NCI-H1694 treated with DMSO at 0.1 percent for 48 hours (cell line): ENCODE results near the gene SLC22A4.
A peak's percentile ranks its signal among the peaks of the same experiment; 100 is the strongest.

Experiments
- DNase-seq: peaks from one replicate; lab custom pipeline; 2025; lab: John Stamatoyannopoulos, UW

The SLC22A4 gene

GRCh38 chr5:132275367-132276220 lies 18.6 kb upstream of the SLC22A4 start:
- no peak for DNase-seq

GRCh38 chr5:132277256-132277655 lies 16.9 kb upstream of the SLC22A4 start:
- DNase-seq: no peak

DNA sequence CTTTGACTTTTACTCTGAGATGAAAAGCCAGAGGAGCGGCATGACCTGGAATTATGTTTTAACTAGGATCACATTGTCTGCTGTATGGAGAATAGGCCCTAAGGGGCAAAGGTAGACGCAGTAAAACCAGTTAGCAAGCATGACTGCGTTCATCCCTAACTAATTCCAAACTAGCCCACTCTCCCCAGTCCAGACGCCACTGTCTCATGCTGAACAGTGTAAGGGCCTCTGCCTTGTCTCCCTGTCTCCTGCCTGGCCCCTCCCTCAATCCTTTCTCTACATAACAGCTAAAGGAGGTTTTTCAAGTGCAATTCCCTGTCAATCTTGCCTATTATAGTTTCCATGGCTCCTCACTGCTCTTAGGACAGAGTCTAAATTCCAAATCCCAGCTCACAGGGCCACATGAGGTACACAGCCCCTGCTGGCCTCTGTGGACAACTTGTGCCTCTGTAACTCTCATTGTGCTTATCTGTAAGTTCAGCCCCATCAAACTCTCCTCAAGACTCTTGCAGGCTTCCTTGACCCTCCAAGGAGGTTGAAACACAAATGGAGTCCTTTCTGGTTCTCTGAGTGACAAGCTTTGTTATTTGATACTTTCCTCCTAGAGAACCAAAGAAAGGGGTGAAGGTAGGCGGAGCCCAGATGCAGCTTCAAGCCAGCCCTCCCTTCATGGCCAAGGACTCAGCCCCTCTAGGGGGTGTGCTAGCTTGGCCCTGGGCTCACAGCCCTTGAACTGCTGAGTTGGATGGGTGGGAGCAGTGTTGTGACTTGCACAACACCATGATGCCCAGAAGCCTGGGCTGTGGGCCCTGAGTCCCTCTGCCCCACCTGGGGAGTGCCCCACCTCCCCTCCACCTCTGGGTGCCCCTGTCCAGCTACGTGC lies 16.0 kb upstream of the SLC22A4 start:
- DNase-seq: no peak

GRCh38 chr5:132279801-132280200 lies 14.4 kb upstream of the SLC22A4 start:
- no peak for DNase-seq

GRCh38 chr5:132280371-132281240 lies 13.6 kb upstream of the SLC22A4 start:
- no peak for DNase-seq

DNA sequence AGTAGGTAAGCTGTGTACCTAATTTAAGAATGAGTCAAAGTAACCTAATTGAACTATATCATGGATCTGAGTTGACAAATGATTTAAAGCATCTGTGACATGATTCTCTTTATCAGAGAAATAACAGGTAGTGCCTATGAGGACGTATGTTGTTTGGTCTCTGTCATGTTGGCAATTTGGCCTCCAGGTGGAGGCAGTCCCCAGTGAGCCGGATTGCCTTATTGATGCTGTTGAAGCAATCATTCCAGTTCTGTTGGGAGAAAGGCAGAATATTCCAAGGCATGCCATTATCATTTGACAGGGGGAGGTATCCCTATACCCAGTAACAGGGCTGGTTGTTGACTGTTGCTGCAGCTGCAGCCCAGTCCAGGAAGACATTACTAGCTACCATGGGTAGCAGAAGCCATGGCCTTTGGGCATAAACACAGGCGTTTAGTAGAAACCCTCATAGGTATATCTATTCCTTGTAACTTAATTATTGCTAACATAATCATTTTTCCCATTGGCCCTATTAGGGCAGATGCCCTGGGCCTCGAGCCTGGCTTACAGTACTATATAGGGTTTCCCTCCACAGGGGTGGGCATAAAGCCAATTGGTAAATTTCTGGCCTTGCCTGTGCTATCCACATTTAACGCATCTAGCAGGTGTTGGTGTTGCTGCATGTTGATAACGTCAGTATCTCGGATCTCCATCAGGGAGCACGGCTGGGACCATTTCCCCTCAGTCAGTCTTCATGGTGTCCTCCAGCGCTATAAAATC lies 12.2 kb upstream of the SLC22A4 start:
- DNase-seq: no peak

DNA sequence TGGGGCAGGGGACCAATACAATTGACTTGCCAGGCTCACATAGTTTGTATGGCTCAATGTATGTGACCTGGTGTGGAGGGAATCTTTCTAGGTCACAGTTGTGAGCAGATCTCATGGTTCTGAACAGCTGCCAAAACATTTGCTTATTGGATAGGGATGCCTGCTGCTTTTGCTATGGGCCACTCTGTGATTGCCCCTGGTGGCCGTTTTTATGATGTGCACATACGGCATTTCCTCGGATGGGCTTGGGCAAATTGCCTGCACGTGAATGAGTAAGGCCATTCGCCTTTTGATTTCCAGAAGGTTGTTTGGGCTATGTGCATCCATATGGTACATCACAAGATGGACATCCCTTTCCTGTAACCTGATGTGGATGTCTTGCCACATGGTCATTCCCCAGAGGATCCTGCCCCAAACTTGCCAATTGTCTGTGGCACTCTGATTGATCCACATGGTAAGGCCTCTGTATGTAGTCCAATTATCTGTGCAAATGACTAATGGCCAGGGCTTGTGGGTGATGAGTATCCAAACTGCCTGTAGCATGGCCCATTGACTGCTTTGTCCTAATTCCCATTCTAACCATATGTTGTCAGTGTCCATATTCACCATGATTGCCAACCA lies 10.7 kb upstream of the SLC22A4 start:
- no peak for DNase-seq

DNA sequence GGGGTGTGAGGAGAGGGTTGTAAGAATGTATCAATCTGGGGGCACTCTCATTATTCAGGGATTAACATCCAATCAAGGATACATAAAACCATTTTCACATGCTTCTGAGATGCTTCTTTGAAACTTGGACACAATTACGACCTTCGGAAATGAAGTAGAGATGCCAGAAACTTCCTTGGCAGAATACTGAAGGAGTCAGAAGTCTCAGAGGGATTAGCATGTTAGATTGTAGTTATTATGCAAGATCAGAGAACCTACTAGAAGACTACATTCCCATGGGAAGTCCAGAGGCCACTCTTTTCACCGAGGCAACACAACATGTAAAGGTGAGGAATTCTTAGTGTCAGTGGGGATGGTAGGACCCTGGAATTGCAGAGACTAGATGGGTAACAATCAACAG lies 5.1 kb upstream of the SLC22A4 start:
- DNase-seq: no peak

- no peak for DNase-seq
These were observed 3.2 kb upstream of the SLC22A4 start for GRCh38 chr5:132291026-132291425.

DNA sequence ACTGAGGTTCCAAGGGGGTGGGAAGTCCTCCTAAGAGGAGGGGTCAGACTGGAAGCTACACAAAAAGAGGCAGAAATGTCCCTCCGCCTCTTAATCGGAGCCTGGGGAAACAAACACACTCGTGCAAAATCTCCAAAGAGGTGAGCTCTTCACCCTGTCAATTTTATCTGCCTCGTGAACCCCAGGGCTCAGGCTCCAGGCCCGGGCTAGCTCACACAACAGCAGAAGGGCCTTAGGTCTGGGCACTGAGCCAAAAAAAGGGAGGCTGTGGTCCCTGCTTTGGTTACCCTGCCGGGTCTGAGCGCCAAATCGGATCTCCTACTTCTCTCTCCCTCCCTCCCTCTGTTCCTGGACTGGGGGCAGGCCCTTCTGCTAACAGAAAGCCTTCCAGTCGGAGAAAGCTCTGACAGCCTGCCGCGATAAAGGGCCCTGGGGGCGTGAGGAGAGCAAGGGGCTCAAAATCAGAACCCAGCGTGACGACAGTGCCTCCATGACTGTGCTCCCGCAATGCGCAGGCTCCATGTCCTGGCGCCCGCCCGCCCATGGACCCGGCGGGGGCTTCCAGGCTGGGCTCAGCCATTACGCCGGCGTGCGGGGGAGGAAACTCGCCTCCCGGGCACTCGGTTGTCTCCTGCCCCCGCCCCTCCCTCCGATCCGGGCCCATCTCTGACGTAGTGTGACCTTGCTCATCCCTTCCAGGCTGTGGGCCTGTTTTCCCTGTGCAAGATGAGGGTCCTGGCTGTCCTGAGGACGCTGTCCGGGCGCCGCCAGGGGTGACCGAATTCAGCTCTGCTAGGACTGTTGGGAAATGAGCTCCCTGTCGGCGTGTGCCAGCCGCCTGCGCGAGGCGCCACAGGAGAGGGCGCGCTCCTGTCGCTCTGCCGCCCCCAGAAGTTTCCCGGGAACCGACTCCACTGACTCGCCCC lies 865 bp upstream of the SLC22A4 start:
- peak; percentile 86 for DNase-seq

DNA sequence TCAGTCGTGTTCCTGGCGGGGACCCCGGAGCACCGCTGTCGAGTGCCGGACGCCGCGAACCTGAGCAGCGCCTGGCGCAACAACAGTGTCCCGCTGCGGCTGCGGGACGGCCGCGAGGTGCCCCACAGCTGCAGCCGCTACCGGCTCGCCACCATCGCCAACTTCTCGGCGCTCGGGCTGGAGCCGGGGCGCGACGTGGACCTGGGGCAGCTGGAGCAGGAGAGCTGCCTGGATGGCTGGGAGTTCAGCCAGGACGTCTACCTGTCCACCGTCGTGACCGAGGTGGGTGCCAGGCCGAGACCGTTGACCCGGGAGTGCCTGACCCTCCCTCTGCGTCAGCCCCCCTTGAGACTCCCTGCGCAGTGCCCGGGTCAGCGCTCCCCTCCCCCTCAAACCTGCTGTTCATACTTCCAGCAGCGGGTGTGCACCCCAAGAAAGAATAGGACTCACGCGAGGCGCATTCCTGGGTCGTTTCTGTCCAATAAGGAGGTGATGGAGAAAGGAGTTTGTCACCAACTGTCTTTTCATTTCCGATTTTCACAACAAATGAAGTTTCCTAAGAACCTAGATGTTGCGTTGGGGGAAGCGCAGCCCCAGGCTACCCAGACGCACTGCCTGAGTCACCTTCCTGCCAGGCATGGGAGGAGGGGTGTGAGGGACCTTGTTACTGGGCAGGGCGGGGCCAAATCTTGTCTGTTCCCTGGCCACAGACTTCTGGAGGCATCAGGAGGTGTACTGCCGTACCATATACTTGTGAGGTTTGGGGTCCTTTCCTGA lies 722 bp downstream of the SLC22A4 start:
- DNase-seq: no peak

DNA sequence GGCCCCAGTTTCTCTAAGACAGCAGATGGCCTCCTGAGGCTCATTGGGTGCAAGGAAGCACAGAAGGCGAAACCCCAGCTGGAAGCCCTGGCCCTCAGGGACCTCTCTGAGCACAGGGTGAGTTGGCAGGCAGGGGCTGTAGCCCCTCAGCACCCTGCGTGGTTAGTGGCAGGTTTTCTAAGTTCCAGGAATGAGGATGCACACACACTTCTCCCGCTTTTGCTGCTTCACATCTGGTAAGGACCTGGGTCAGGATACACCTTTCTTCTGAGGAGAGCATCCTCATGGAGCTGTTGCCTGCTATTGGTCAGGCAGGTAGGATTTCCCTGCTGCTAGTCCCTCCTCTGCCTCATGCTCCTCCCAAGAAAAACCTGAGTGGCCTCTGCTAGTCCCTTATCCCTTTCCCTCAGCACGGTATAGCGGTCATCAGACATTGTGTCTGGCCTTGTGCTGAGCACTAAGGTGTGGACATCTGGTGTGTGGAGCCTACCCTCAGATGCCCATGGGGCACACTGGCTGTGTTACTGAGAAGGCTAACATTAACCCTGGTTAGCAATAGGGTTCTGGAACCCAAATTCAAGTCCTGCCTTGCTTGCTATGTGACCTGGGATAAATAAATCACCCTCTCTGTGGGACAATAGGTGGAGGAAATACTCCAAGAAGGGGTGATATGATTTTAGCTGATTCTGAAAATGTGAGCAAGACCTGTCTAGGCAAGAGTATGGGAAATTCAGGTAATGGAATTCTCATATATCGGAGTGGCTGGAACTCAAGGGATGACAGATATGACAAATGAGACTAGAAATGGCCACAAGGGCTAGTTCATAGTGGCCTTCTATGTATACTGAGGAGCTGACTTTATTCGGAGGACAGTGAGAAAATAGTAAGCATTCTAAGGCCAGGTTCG lies 1.6 kb downstream of the SLC22A4 start:
- DNase-seq: no peak

GRCh38 chr5:132296412-132297016 lies 2.3 kb downstream of the SLC22A4 start:
- DNase-seq: no peak

- DNase-seq: no peak
These were observed 3.2 kb downstream of the SLC22A4 start for GRCh38 chr5:132297211-132297940.

DNA sequence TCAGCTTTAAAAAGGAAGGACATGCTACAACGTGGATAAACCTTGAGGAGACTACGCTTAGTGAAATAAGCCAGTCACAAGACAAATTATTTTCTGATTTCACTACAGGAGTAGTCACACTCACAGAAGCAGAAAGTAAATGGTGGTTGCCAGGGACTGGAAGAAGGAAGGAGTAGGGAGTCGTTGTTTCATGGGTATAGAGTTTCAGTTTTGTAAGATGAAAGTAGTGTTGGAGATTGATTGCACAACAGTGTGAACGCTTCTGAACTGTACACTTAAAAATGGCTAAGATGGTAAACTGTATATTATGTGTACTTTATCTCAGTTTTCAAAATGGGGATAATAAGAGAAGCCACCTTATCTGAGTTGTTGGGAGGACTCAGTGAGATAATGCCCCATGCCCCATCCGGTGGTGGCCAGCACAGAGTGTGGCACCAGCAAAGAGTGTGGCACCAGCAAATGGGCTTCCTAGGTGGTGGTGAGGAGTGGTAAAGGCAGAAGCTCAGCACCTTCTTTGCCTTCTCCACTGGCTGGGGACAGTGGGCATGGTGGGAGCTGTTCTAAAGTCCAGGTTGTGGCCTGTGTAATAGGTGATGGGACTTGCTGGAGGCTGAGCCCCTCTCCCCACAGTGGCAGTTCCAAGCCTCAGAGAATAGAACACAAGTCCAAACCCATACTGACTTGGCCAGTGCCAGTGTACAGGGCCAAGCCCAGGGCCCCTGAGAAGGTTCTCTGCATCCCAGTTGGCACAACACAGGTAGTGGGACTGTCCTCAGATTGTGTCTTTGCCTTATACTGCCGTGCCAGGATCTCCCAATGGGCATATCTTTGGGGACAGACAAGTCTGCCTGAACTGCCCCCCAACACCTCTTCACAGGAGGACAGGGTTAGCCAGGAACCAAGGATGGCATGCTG lies 4.4 kb downstream of the SLC22A4 start:
- no peak for DNase-seq

DNA sequence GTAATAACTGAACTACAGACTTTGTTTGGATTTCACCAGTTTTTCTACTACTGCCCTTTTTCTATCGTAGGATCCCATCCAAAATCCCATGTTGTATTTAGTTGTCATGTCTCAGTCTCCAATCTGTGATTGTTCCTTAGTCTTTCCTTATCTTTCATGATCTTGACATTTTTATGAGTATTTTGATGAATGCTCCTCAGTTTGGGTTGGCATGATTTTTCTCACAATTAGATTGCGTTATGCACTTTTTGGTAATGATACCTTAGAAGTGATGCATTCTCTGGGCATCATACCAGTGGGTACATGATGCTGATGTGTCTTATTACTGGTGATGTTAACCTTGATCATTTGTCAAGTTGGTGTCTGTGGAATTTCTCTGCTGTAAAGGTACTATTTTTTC lies 5.7 kb downstream of the SLC22A4 start:
- no peak for DNase-seq
